Muscle layer of colon (tissue), 2 donors: ENCODE results near the gene FXN.
"Not testable (repeated sequence)": the region's sequence is repeated elsewhere in the genome, so short reads cannot be mapped to it uniquely, and the experiment has no call there.

Source experiments
- H3K27ac ChIP-seq: one replicate; pipeline ENCODE4 v1.7.0; 2013; ENCODE audit warnings: low read depth, mild to moderate bottlenecking, low read length, moderate library complexity
- H3K27me3 ChIP-seq, 2 donors: one replicate each; pipeline ENCODE4 v1.7.0; 2013; ENCODE audit warnings: low read length in 2 of 2, mild to moderate bottlenecking in 2 of 2; ENCODE audit not compliant: insufficient read depth in 2 of 2, control insufficient read depth in 1 of 2
- H3K36me3 ChIP-seq: one replicate; pipeline ENCODE4 v1.7.0; 2013; ENCODE audit warnings: mild to moderate bottlenecking, low read length; ENCODE audit not compliant: insufficient read depth
- H3K4me1 ChIP-seq: one replicate; pipeline ENCODE4 v1.7.0; 2013; ENCODE audit warnings: mild to moderate bottlenecking, low read length; ENCODE audit not compliant: insufficient read depth
- H3K4me3 ChIP-seq, 2 donors: one replicate each; pipeline ENCODE4 v1.7.0; 2013; ENCODE audit warnings: low read length in 2 of 2, low read depth in 1 of 2, mild to moderate bottlenecking in 1 of 2, moderate library complexity in 1 of 2
- H3K9ac ChIP-seq: one replicate; pipeline ENCODE4 v1.7.0; 2013; ENCODE audit warnings: low read length
- H3K9me3 ChIP-seq: one replicate; pipeline ENCODE4 v1.7.0; 2013; ENCODE audit warnings: mild to moderate bottlenecking, low read length
- donor health status: abdominal sarcoma.
- donor health status: Adenocarcinoma of cecum.

FXN gene

GRCh38 chr9:69089491-69089890 lies 53.9 kb downstream of the FXN start:
- Histone ChIP-seq H3K9ac (no peak overlapping the region), H3K27me3 (no peaks in the 10 kb centered on the region), H3K27ac (no peak overlapping the region), H3K9me3 (no peaks in the 10 kb centered on the region), H3K4me3 (no peak overlapping the region), H3K4me1 (no peaks in the 10 kb centered on the region), H3K36me3 (no peaks in the 10 kb centered on the region)

- no peak overlapping the region for H3K4me3 ChIP-seq
- H3K27ac ChIP-seq, result no peak overlapping the region
Observed at GRCh38 chr9:69090140-69090750, 54.7 kb downstream of the FXN start.

GRCh38 chr9:69090946-69091345 lies 55.4 kb downstream of the FXN start:
- Histone ChIP-seq H3K9me3 (no peaks in the 10 kb centered on the region), H3K4me1 (no peaks in the 10 kb centered on the region), H3K9ac (no peak overlapping the region), H3K27me3 (no peaks in the 10 kb centered on the region), H3K36me3 (no peaks in the 10 kb centered on the region), H3K4me3 (no peak overlapping the region), H3K27ac (no peak overlapping the region)

More at GRCh38 chr9:69090140-69090750, 54.7 kb downstream of the FXN start:
- Histone ChIP-seq H3K4me1 (no peaks in the 10 kb centered on the region), H3K9me3 (no peaks in the 10 kb centered on the region), H3K36me3 (no peaks in the 10 kb centered on the region), H3K27me3 (no peaks in the 10 kb centered on the region), H3K9ac (no peak overlapping the region)

GRCh38 chr9:69093471-69094103 lies 58.0 kb downstream of the FXN start:
- H3K9me3 ChIP-seq, result no peaks in the 10 kb centered on the region
- no peaks in the 10 kb centered on the region for H3K27me3 ChIP-seq
- no peak overlapping the region for H3K9ac ChIP-seq
- H3K27ac ChIP-seq, result no peak overlapping the region
- no peaks in the 10 kb centered on the region for H3K4me1 ChIP-seq
- no peak overlapping the region for H3K4me3 ChIP-seq
- H3K36me3 ChIP-seq, result no peaks in the 10 kb centered on the region

- not testable (repeated sequence) for H3K4me3 ChIP-seq, H3K9me3 ChIP-seq, H3K9ac ChIP-seq, H3K27me3 ChIP-seq, H3K27ac ChIP-seq, H3K4me1 ChIP-seq, H3K36me3 ChIP-seq
Observed at GRCh38 chr9:69094361-69095135, 59.0 kb downstream of the FXN start.

- Histone ChIP-seq H3K27ac (no peak overlapping the region), H3K36me3 (no peaks in the 10 kb centered on the region), H3K27me3 (no peaks in the 10 kb centered on the region), H3K4me3 (no peak overlapping the region), H3K9me3 (no peaks in the 10 kb centered on the region), H3K9ac (no peak overlapping the region), H3K4me1 (no peaks in the 10 kb centered on the region)
Observed at GRCh38 chr9:69097064-69097463, 61.5 kb downstream of the FXN start.

- no peak overlapping the region for H3K9ac ChIP-seq
- H3K9me3 ChIP-seq, result no peaks in the 10 kb centered on the region
- H3K27ac ChIP-seq, result no peak overlapping the region
- no peaks in the 10 kb centered on the region for H3K36me3 ChIP-seq
- H3K4me1 ChIP-seq, result no peaks in the 10 kb centered on the region
- H3K27me3 ChIP-seq, result no peaks in the 10 kb centered on the region
- no peak overlapping the region for H3K4me3 ChIP-seq
Observed at GRCh38 chr9:69097923-69098593, 62.5 kb downstream of the FXN start.

GRCh38 chr9:69103348-69103996 lies 67.9 kb downstream of the FXN start:
- H3K36me3 ChIP-seq, H3K4me1 ChIP-seq, H3K4me3 ChIP-seq, H3K9me3 ChIP-seq, H3K9ac ChIP-seq, H3K27ac ChIP-seq, H3K27me3 ChIP-seq: not testable (repeated sequence)

GRCh38 chr9:69104830-69105527 lies 69.4 kb downstream of the FXN start:
- Histone ChIP-seq H3K9me3 (no peaks in the 10 kb centered on the region), H3K4me1 (no peaks in the 10 kb centered on the region), H3K4me3 (no peak overlapping the region), H3K36me3 (no peaks in the 10 kb centered on the region), H3K27ac (no peak overlapping the region), H3K27me3 (no peaks in the 10 kb centered on the region), H3K9ac (no peak overlapping the region)

GRCh38 chr9:69107771-69108170 lies 72.2 kb downstream of the FXN start:
- Histone ChIP-seq H3K27ac (no peak overlapping the region), H3K9me3 (no peaks in the 10 kb centered on the region), H3K27me3 (no peaks in the 10 kb centered on the region), H3K36me3 (no peaks in the 10 kb centered on the region), H3K9ac (no peak overlapping the region), H3K4me3 (no peak overlapping the region), H3K4me1 (no peaks in the 10 kb centered on the region)

GRCh38 chr9:69108706-69109105 lies 73.2 kb downstream of the FXN start:
- not testable (repeated sequence) for H3K36me3 ChIP-seq, H3K4me1 ChIP-seq, H3K4me3 ChIP-seq, H3K27me3 ChIP-seq, H3K27ac ChIP-seq, H3K9me3 ChIP-seq, H3K9ac ChIP-seq
